ENCODE measurements around the gene RHBDL2.
"Not testable (repeated sequence)": the region's sequence is repeated elsewhere in the genome, so short reads cannot be mapped to it uniquely, and the experiment has no call there.

Gene RHBDL2

GRCh38 chr1:38941527-38942019 lies at the start of gene RHBDL2:
Gene RHBDL2, minus strand, starts transcription at chr1:38941830. Its CDS starts 22,618 bp downstream, at chr1:38919212.
- peak; percentile 50 to 92 (median 70) for DNase-seq

GRCh38 chr1:38990738-38991637 lies 49.4 kb upstream of the RHBDL2 start, which contains the start of gene AKIRIN1:
Gene AKIRIN1, plus strand, starts transcription at chr1:38991276. Its CDS starts 105 bp downstream, at chr1:38991381.
- intact Hi-C loops (cut with DNase I), result loop anchor here (5.0 kb wide), 2 partner anchors 74 to 119 kb away; partner anchors contain the start of gene MYCBP
- peak; percentile 98 to 100 (median 100) for DNase-seq

More at GRCh38 chr1:38941527-38942019, at the start of gene RHBDL2:
- intact Hi-C loops (cut with DNase I), result no loop called here

- no peak for DNase-seq
- intact Hi-C loops (cut with DNase I), result loop anchor here (5.0 kb wide), 2 partner anchors 73 to 118 kb away; partner anchors contain the start of gene MYCBP
These were observed 48.7 kb upstream of the RHBDL2 start for GRCh38 chr1:38990386-38990737.

DNA sequence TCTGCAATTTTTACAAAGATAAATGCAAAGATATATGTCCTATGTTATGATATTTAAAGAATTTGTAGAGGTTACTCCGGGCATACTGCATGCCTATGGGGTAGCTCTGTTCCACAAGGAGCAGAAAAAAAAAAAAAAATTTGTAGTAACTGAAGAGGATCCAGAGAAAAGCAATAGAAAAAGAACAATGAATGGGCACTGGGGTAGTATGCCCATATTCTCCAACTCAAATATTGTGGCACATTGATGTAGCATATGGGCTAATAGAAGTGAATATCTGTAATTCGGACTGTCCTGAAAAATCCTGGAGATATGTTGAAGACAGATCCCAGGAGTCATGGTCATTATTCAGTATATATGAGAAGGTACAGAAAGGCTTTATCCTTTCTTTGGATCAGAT lies 48.3 kb upstream of the RHBDL2 start:
- intact Hi-C loops (cut with DNase I), result loop anchor here (5.0 kb wide), 2 partner anchors 73 to 118 kb away; partner anchors contain the start of gene MYCBP
- no peak for DNase-seq

- intact Hi-C loops (cut with DNase I); DNase-seq: not testable (repeated sequence)
These were observed 37.8 kb upstream of the RHBDL2 start for GRCh38 chr1:38979380-38979779.

DNA sequence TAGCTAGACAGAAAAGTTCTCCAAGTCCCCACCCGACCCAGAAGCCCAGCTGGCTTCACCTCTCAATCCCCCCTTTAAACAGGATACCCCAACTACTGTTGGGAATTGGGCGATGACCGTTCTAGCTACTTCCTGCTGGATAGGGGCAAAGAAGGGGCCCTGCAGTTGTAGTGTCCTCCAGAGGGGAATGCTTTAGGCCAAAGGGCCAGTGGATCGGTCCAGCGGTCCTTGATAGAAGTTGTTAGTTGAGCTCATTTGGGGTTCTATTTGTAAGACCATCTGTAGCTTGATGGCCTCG lies 36.6 kb upstream of the RHBDL2 start:
- DNase-seq; intact Hi-C loops (cut with DNase I): not testable (repeated sequence)

- intact Hi-C loops (cut with DNase I); DNase-seq: not testable (repeated sequence)
These were observed 36.0 kb upstream of the RHBDL2 start for GRCh38 chr1:38977399-38978244.

GRCh38 chr1:38973659-38974437 lies 32.2 kb upstream of the RHBDL2 start:
- intact Hi-C loops (cut with DNase I), result no loop called here
- DNase-seq, result no peak

DNA sequence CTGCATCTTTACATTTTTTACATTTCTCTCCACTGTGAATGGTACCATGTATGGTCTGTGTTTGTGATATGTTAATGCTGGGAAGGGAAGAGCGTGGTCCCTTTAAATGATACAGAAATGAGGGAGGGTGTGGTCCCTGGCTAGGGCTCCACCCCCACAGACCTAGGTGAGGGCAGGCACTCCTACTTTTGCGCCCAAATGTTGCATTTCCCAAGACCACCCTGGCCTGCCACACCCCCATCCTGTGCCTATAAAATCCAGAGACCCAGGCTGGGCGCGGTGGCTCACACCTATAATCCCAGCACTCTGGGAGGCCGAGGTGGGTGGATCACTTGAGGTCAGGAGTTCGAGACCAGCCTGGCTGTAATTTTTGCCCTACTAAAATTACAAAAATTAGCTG lies 31.5 kb upstream of the RHBDL2 start:
- intact Hi-C loops (cut with DNase I); DNase-seq: not testable (repeated sequence)

DNA sequence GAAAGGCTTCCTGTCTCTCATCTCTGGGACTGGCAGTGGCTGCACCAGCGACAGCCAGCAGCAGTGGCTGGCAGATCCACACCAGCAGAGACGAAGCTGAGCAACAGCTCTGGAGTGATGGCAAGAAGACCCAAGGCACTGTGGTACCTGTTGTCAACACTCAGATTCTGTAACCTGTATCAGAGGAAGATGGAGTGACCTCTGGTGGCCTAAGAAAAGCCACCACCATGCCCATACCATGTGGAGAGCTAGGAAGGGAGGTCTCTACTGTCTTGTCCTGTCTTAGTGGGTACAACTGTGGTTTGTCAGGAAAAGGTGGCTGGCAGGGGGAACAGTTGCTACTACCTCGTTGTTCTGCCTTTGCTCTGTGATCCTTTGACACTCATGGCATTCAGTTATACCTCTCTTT lies 22.5 kb upstream of the RHBDL2 start:
- peak in 1 of 10 donors; percentile 23 for DNase-seq
- intact Hi-C loops (cut with DNase I), result loop anchor here (10.0 kb wide), 1 partner anchor 349 kb away; no protein-coding TSS in a partner anchor

GRCh38 chr1:38962560-38962959 lies 20.9 kb upstream of the RHBDL2 start:
- intact Hi-C loops (cut with DNase I), result loop anchor here (10.0 kb wide), 1 partner anchor 348 kb away; no protein-coding TSS in a partner anchor
- no peak for DNase-seq

GRCh38 chr1:38962113-38962512 lies 20.5 kb upstream of the RHBDL2 start:
- intact Hi-C loops (cut with DNase I), result loop anchor here (10.0 kb wide), 1 partner anchor 347 kb away; no protein-coding TSS in a partner anchor
- no peak for DNase-seq

DNA sequence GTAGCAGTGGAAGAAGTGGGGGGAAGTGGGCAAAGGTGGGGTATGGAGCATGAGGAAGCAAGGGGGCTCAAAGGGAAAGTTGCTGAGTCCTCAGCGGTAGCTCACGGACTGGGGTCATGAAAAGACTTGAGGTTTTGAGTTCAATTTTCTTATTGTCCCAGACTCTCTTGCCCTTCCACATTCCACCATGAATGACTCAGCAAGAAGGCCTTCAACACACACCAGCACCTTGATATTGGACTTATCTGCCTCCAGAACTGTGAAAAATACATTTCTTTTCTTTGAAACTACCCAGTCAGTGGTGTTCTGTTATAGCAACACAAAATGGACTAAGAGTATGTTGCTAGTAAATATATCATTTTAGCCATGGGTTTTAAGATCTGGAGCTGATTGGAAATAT lies 17.3 kb upstream of the RHBDL2 start:
- DNase-seq, result no peak
- intact Hi-C loops (cut with DNase I), result no loop called here

DNA sequence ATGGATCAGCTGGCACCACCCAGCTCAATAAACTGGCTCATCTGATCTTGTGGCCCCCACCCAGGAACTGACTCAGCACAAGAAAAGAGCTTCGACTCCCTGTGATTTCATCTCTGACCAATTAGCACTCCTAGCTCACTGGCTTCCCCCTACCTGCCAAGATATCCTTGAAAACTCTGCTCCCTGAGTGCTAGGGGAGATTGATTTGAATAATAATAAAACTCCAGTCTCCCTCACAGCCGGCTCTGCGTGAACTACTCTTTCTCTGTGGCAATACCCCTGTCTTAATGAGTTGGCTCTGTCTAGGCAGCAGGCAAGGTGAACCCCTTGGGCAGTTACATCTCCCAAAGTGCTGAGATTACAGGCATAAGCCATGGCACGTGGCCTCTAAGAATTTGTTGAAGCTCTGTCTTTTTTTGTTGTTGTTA lies 11.8 kb upstream of the RHBDL2 start:
- no peak for DNase-seq
- intact Hi-C loops (cut with DNase I), result no loop called here

- no peak for DNase-seq
- intact Hi-C loops (cut with DNase I), result no loop called here
These were observed 8.9 kb upstream of the RHBDL2 start for GRCh38 chr1:38950553-38950952.

GRCh38 chr1:38944547-38944946 lies 2.9 kb upstream of the RHBDL2 start:
- DNase-seq, result no peak
- intact Hi-C loops (cut with DNase I), result no loop called here

DNA sequence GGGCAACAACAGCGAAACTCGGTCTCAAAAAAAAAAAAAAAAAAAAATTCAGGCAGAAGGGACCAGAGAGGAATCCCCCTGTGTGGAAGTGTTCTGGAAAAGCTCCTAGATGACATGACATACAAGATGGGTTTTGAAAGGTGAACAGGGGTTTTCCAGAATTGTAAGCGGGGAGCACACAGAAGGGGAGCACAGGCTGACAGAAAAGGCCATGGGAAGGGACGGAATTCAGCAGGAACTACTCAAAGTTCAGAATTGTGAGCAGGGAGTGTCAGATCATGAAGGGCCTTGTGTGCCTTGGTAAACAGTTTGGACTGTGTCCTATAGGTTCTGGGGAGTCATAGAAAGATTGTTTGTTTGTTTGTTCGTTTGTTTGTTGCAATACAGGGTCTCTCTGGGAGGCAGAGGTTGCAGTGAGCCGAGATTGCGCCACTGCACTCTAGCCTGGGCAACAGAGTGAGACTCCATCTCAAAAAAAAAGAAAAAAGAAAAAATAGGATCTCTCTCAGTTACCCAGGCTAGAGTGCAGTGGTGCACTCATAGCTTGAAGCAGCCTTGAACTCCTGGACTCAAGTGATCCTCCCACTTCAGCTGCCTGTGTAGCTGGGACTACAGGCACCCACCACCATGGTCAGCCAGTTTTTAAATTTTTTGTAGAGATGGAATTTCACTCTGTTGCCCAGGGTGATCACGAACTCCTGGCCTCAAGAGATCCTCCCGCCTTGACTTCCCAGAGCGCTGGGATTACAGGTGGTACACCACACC lies 1.2 kb upstream of the RHBDL2 start:
- intact Hi-C loops (cut with DNase I), result no loop called here
- no peak for DNase-seq

- no peak for DNase-seq
- intact Hi-C loops (cut with DNase I), result no loop called here
These were observed 537 bp downstream of the RHBDL2 start for GRCh38 chr1:38941093-38941492.

Data from posterior cingulate gyrus (tissue), 11 donors.